Glutamatergic neuron (in vitro differentiated cells): Measurements from ENCODE around the gene THNSL1. TPM values are rescaled to one million over a fixed set of nuclear protein-coding genes. Genes with fewer than 3 reads are reported as not detected.
"Not testable (repeated sequence)": the region's sequence is repeated elsewhere in the genome, so short reads cannot be mapped to it uniquely, and the experiment has no call there.

ENCODE experiments used
- DNase-seq: peaks from one replicate; pipeline ENCODE4 v3.0.0; 2022
- H3K27ac Mint-ChIP-seq: one replicate; pipeline ENCODE4 v1.8.0; 2020; ENCODE audit warnings: mild to moderate bottlenecking, mixed read lengths, inconsistent platforms; ENCODE audit not compliant: unreplicated experiment
- H3K27me3 Mint-ChIP-seq: one replicate; pipeline ENCODE4 v1.8.0; 2020; ENCODE audit warnings: mild to moderate bottlenecking, moderate library complexity, mixed read lengths, inconsistent platforms; ENCODE audit not compliant: unreplicated experiment
- H3K36me3 Mint-ChIP-seq: one replicate; pipeline ENCODE4 v1.8.0; 2020; ENCODE audit warnings: mild to moderate bottlenecking, mixed read lengths, inconsistent platforms; ENCODE audit not compliant: unreplicated experiment
- H3K4me1 Mint-ChIP-seq: one replicate; pipeline ENCODE4 v1.8.0; 2020; ENCODE audit warnings: mild to moderate bottlenecking, low read depth, mixed read lengths, inconsistent platforms; ENCODE audit not compliant: unreplicated experiment
- H3K4me3 Mint-ChIP-seq: one replicate; pipeline ENCODE4 v1.8.0; 2020; ENCODE audit warnings: mild to moderate bottlenecking, mixed read lengths, inconsistent platforms; ENCODE audit not compliant: unreplicated experiment
- H3K9me3 Mint-ChIP-seq: one replicate; pipeline ENCODE4 v1.8.0; 2020; ENCODE audit warnings: mild to moderate bottlenecking, moderate library complexity, mixed read lengths, inconsistent platforms; ENCODE audit not compliant: unreplicated experiment
- CTCF ChIP-seq: fragments of 200-600 bp; sonication (generic); IDR thresholded peaks from one replicate; pipeline ENCODE4 v1.5.0; 2021; ENCODE audit not compliant: partially characterized antibody, unreplicated experiment
- total RNA-seq: library from RNA; stranded (reverse); fragmentation: NEBNext Ultra II Directional; extraction: Animal tissue kit (Norgen Biotek cat#: 25700); gene quantifications from one replicate; pipeline ENCODE4 v1.2.1, GENCODE V29; 2021; ENCODE audit not compliant: unreplicated experiment

The THNSL1 gene
- total RNA-seq, 1 donor from 2014 or later, result 2.9 TPM

GRCh38 chr10:24998044-24998443 is 18.4 kb upstream of the THNSL1 start:
- Mint-ChIP-seq H3K4me3 (no peak overlapping the region), H3K4me1 (no peaks in the 10 kb centered on the region), H3K36me3 (no peaks in the 10 kb centered on the region), H3K27me3 (peaks cover 3% of the 10 kb centered on the region), H3K9me3 (no peaks in the 10 kb centered on the region), H3K27ac (no peak overlapping the region)
- TF ChIP-seq CTCF, result no peak
- no peak for DNase-seq

- DNase-seq, H3K9me3 Mint-ChIP-seq, H3K4me3 Mint-ChIP-seq, H3K27me3 Mint-ChIP-seq, H3K27ac Mint-ChIP-seq, H3K36me3 Mint-ChIP-seq, H3K4me1 Mint-ChIP-seq: not testable (repeated sequence)
These were observed 4.8 kb upstream of the THNSL1 start for GRCh38 chr10:25011591-25011990.

GRCh38 chr10:25014579-25014978 is 1.8 kb upstream of the THNSL1 start:
- H3K27ac Mint-ChIP-seq, result no peak overlapping the region

GRCh38 chr10:25015828-25016375 is 510 bp upstream of the THNSL1 start, which contains the start of gene ENKUR:
Gene ENKUR, minus strand, starts transcription at chr10:25016158. Its CDS starts 222 bp downstream, at chr10:25015936.
- peaks cover 2% of the 10 kb centered on the region for H3K9me3 Mint-ChIP-seq
- peak; percentile 92 for DNase-seq
- peaks cover 11% of the 10 kb centered on the region for H3K4me1 Mint-ChIP-seq
- no peak for TF ChIP-seq CTCF
- H3K36me3 Mint-ChIP-seq, result no peaks in the 10 kb centered on the region
- H3K4me3 Mint-ChIP-seq, result peak within 1 kb of the TSS; percentile 91
- peak within 1 kb of the TSS; percentile 93 for H3K27ac Mint-ChIP-seq
- peaks cover 4% of the 10 kb centered on the region for H3K27me3 Mint-ChIP-seq

More at GRCh38 chr10:25014579-25014978, 1.8 kb upstream of the THNSL1 start:
- DNase-seq, result no peak
- Mint-ChIP-seq H3K4me1 (peaks cover 11% of the 10 kb centered on the region), H3K9me3 (peaks cover 2% of the 10 kb centered on the region), H3K36me3 (no peaks in the 10 kb centered on the region), H3K4me3 (no peak overlapping the region), H3K27me3 (peaks cover 4% of the 10 kb centered on the region)
- TF ChIP-seq CTCF, result no peak

- Mint-ChIP-seq H3K36me3 (no peaks in the 10 kb centered on the region), H3K4me1 (peaks cover 11% of the 10 kb centered on the region), H3K4me3 (peak overlapping the region; percentile 91), H3K9me3 (peaks cover 2% of the 10 kb centered on the region), H3K27ac (peak overlapping the region; percentile 91), H3K27me3 (peaks cover 4% of the 10 kb centered on the region)
- no peak for TF ChIP-seq CTCF
- peak; percentile 15 for DNase-seq
These were observed 760 bp downstream of the THNSL1 start for GRCh38 chr10:25017154-25017590.
